H1 (cell line): ENCODE results near the gene TSC22D3. TPM values are rescaled to one million over a fixed set of nuclear protein-coding genes. Genes with fewer than 3 reads are reported as not detected.

Experiments
- ATF3 ChIP-seq: IDR thresholded peaks from 2 replicates; pipeline ENCODE4 v1.6.1; 2011; ENCODE audit warnings: low read depth, mild to moderate bottlenecking, low read length; ENCODE audit not compliant: insufficient read depth
- CTCF ChIP-seq, 3 experiments: IDR thresholded peaks; 1 replicate in 2 of 3; 2 replicates in 1 of 3; pipeline versions ENCODE4 v1.5.1 to v1.6.1; 2011; ENCODE audit warnings: low read length in 3 of 3, mild to moderate bottlenecking in 3 of 3, inconsistent platforms in 2 of 3, low read depth in 1 of 3, moderate library complexity in 1 of 3; ENCODE audit not compliant: insufficient read depth in 1 of 3; ENCODE audit errors: control extremely low read depth in 1 of 3
- FOSL1 ChIP-seq: IDR thresholded peaks from 2 replicates; pipeline ENCODE4 v1.6.1; 2011; ENCODE audit warnings: mild to moderate bottlenecking, low read depth, low read length, moderate library complexity; ENCODE audit not compliant: insufficient read depth
- JUND ChIP-seq: IDR thresholded peaks from 2 replicates; pipeline ENCODE4 v1.6.1; 2011; ENCODE audit warnings: mild to moderate bottlenecking, improper control_type of control experiment, low read length
- MAX ChIP-seq: IDR thresholded peaks from 2 replicates; pipeline ENCODE4 v1.6.1; 2012; ENCODE audit warnings: inconsistent platforms
- PHF8 ChIP-seq: fragments of 200-600 bp; sonication (generic); conservative IDR thresholded peaks from 2 replicates; pipeline ENCODE4 v1.7.1; 2012; ENCODE audit warnings: low read depth, mild to moderate bottlenecking, inconsistent platforms, low read length, moderate library complexity
- POU5F1 ChIP-seq: IDR thresholded peaks from 2 replicates; pipeline ENCODE4 v1.6.1; 2011; ENCODE audit warnings: low read depth, mild to moderate bottlenecking, low read length, moderate library complexity
- polyA plus RNA-seq, 7 experiments: library from polyadenylated mRNA; depleted of rRNA in 3 of 7; stranded (reverse) in 5 of 7; unstranded in 2 of 7; fragments of >200 nt in 5 of 7; fragments of 200-250 nt in 2 of 7; gene quantifications; 1 replicate in 5 of 7; 2 replicates in 1 of 7; 4 replicates in 1 of 7; pipeline versions ENCODE4 v1.2.1 to v1.2.3, GENCODE V29; 2011 to 2013; ENCODE audit warnings: missing spikeins in 2 of 7, mixed read lengths in 2 of 7
- total RNA-seq: library from RNA; stranded (reverse); fragmentation: NEBNext Ultra II Directional; extraction: Animal tissue kit (Norgen Biotek cat#: 25700); gene quantifications from 2 replicates; pipeline ENCODE4 v1.2.1, GENCODE V29; 2021

TSC22D3 gene
- total and polyA plus RNA-seq, 2 of the 8 experiments (the other 6 are each of a cell fraction or from before 2014, with no cell fraction given) = 7.6 to 12.9 TPM

- TF ChIP-seq ATF3 (no peak), POU5F1 (no peak), JUND (no peak), FOSL1 (no peak), PHF8 (no peak), CTCF (IDR thresholded peaks at IDR 0.05; ENCODE audit: control extremely low read depth in 1 of 3, insufficient read depth in 1 of 3, low read depth in 1 of 3, low read length in 3 of 3) (no peak), MAX (no peak)
Measured at GRCh38 chrX:107744868-107745267, 30.7 kb downstream of the TSC22D3 start (continued).
